KBM-7 (cell line): ENCODE results near the gene ZNF439.
A peak's percentile ranks its signal among the peaks of the same experiment; 100 is the strongest.
"Not testable (repeated sequence)": the region's sequence is repeated elsewhere in the genome, so short reads cannot be mapped to it uniquely, and the experiment has no call there.

Experiments
- DNase-seq: peaks from one replicate; pipeline ENCODE4 v3.0.0-alpha.2; 2015
- in situ Hi-C: fragments of 300-500 bp; cut with MboI; formaldehyde crosslinking; loops from 2 replicates; pipeline ENCODE4 v1.14.3; 2020; ENCODE audit warnings: low sequenced_read_pairs, low pct_unique_long_range_greater_than_20kb, mixed read lengths

Gene ZNF439

DNA sequence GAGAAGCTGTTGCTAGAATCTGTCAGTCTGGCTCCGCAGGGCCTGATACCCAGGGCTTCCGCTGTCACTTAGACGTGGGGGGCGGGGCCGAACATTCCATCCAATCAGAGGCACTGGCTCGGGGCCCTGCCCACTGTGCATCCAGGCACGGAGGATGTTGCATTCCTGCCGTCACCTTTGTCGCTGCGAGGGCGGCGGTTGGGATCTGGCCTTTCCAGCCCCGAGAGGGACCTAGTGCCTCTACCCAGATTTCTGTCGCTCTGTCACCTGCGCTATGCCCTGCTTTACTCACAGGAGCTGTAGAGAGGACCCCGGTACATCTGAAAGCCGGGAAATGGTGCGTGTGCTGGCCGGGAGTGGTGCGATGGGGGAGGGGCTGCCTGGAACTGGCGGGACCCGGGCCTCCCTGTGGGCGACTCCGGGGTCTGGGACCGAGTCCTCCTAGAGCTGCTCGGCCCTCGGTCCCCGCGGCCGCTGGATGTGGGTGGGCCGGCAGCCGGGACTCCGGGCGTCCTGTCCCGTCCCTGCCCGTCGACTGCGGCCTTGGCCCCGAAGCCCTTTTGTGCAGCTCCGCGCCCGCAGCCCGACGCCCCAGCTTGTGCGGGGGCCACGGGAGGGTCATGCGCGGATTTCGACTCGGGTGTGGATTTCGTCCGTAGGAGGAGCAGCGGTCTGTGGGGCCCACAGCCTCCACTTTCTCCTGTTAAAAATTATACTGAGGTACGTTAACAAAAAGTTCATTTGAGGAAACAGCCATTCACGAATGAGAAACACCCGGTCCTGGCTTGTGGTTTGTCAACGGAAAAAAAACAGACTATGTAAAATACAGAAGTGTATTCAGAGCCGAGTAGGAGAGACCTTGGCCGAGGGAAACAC lies at the start of gene ZNF439:
TSS of gene ZNF439 (plus strand) at position 133 of the 876 bp plus-strand sequence. CDS start at position 275, 142 bp downstream.
- in situ Hi-C loops: no loop called here
- DNase-seq: no peak

DNA sequence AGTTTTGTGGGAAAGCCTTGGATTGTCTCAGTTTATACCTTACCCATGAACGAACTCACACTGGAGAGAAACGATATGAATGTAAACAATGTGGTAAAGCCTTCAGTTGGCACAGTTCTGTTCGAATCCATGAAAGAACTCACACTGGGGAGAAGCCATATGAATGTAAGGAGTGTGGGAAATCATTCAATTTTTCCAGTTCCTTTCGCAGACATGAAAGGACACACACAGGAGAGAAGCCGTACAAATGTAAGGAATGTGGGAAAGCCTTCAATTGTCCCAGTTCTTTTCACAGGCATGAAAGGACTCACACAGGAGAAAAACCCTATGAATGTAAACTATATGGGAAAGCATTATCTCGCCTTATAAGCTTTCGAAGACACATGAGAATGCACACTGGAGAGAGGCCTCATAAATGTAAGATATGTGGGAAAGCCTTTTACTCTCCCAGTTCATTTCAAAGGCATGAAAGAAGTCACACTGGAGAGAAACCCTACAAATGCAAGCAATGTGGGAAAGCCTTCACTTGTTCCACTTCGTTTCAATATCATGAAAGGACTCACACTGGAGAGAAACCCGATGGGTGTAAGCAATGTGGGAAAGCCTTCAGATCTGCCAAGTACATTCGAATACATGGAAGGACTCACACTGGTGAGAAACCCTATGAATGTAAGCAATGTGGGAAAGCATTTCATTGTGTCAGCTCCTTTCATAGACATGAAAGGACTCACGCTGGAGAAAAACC lies 42.0 kb upstream of the ZNF439 start:
- DNase-seq: peak; percentile 34
- in situ Hi-C loops: no loop called here

DNA sequence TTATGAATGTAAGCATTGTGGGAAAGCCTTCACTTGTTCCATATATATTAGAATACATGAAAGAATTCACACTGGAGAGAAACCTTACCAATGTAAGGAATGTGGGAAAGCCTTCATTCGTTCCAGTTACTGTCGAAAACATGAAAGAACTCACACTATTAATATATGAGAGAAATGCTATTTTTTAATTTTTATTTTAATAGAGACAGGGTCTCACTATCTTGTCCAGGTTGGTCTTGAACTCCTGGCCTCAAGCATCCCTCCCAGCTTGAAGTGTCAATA lies 41.5 kb upstream of the ZNF439 start:
- no peak for DNase-seq
- in situ Hi-C loops: no loop called here

DNA sequence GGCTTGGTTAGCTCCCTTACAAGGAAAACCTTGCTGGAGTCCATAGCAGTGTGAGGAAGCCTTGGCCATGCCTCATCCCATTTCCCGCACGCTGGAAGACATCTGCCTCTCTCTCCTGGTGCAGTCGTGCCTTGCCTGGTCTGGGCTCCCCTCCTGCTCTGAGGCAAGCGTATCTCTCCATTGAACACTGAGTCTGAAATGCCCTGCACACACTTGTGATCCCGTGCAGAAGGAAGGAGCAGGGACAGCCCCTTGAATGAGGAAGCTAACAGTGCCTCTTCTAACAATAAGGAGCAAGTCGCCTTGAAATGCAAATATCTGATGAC lies 34.9 kb upstream of the ZNF439 start:
- no peak for DNase-seq
- in situ Hi-C loops: no loop called here

DNA sequence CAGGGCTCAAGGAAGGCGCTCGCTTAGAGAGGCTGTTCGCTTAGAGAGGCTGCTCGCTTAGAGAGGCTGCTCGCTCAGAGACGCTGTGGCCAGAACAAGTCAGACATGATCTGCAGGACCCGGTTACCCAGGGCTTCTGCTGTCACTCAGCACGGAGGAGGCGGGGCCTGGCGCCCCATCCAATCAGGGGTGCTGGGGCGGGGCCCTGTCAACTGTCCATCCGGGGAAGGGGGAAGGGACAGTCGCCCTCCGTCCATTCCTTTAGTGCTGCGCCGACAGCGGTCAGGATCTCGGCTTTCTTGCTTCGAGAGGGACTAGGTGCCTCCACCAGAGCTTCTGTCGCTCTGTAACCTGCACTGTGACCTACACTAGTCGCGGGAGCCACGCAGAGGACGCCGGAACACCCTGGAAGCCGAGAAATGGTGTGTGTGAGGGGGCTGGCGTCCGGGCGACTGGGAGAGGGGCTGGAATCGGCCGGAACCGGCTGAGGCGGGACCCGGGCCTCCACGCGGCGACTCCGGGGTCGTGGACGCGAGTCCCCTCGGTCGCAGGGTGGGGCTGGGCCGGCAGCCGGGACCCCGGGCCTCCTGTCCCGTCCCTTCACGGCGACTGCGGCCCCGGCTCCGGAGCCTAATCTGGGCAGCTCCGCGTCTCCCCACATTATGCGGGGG lies 34.4 kb upstream of the ZNF439 start, which contains the start of gene ZNF440:
TSS of gene ZNF440 (plus strand) at position 245 of the 671 bp plus-strand sequence. CDS start at position 420, 175 bp downstream.
- in situ Hi-C loops: no loop called here
- DNase-seq: peak; percentile 86

DNA sequence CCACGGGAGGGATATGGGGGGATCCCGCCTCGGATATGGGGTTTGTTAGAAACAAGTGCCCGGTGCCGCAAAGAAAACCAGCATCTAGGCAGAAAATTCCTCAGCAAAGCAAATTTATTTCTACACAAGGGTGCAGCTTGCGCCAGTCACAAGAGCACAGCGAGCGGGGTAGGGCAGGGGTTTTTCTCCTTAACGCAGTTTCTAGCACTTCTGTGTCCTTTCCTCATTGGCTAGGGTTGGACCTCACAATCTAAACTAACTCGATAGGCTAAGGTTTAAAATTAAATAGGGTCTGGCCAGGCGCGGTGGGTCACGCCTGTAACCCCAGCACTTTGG lies 33.9 kb upstream of the ZNF439 start:
- peak; percentile 18 for DNase-seq
- in situ Hi-C loops: no loop called here

DNA sequence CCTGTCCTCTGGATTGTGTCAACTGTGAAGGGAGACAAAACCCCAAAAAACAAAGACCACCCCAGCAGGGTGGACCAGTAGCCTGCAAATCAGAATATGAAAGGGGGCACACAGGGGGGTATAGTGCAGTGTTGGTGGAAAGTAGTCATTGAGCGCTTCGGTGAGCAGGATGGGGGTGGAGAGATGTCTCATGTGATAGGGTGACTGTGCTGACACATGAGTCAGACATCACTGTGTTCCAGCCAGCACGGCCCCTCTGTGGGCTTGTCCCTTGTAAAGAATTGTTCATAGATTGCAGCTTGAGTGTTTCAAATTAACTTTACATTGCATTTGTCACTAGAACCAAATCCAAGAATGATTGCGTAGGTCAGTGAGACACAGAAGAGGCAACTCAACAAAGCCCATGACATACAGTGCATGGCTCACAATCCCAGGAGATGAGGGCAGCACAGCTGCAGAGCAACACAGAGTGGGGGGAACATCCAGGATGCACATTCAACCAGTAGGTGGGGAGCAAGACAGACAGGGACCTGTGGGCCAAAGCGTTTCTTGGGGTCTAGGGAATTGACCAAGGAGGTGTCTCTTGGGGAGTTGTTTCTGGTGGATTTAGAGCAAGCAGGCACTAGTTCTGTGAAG lies 26.9 kb upstream of the ZNF439 start:
- in situ Hi-C loops: no loop called here
- DNase-seq: no peak

DNA sequence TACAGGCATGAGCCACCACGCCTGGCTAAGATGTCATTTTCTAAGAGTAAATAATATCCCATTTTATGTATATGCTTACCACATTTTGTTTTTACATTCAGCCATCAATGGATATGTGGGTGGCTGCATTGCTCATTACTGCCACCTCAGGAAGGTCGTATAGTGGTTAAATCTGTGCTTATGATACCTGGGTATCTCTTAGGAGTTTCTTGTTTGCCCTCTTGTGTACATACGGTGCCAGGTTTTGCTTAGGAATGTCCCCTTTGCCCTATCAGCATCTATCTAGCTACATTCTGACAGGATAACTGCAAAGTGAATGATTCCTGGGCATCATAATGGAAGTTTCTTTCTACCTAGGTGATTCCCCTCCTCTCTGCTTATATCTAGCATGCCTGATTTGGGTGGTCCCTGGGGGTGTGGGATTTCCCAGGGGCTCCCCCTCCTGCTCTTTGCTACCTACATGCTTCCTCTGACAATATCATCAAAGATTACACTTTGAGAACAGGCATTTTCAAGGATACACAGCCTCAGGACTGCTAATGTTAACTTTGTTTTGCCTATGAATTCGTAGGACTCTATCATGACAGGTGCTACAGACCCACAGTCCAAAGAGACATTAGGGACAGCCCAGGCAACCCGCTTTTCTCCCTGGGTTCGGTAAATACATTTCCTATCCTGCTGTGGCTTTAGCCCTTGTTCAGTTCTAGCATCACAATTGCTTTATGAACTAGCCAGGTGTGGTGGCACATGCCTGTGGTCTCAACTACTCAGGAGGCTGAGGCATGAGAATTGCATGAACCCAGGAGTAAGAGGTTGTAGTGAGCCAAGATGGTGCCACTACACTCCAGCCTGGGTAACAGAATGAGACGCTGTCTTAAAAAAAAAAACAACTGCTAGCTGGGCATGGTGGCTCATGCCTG lies 19.3 kb upstream of the ZNF439 start:
- DNase-seq, in situ Hi-C loops: not testable (repeated sequence)

DNA sequence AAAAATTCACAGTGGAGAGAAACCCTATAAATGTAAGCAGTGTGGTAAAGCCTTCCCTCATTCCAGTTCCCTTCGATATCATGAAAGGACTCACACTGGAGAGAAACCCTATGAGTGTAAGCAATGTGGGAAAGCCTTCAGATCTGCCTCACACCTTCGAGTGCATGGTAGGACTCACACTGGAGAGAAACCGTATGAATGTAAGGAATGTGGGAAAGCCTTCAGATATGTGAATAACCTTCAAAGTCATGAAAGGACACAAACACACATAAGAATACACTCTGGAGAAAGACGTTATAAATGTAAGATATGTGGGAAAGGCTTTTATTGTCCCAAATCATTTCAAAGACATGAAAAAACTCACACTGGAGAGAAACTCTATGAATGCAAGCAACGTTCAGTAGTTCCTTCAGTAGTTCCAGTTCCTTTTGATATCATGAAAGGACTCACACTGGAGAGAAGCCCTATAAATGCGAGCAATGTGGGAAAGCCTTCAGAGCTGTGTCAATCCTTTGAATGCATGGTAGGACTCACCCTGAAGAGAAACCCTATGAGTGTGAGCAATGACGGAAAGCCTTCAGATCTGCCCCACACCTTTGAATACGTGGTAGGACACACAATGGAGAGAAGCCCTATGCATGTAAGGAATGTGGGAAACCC lies 16.1 kb upstream of the ZNF439 start:
- no peak for DNase-seq
- in situ Hi-C loops: no loop called here

DNA sequence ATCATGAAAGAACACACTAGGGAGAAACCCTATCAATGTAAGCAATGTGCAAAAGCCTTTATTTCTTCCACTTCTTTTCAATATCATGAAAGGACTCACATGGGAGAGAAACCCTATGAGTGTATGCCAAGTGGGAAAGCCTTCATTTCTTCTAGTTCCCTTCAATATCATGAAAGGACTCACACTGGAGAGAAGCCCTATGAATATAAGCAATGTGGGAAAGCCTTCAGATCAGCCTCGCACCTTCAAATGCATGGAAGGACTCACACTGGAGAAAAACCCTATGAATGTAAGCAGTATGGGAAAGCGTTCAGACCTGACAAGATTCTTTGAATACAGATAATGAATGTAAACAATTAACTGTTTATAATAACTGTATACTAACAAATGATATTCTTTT lies 15.0 kb upstream of the ZNF439 start:
- in situ Hi-C loops: no loop called here
- DNase-seq: no peak

DNA sequence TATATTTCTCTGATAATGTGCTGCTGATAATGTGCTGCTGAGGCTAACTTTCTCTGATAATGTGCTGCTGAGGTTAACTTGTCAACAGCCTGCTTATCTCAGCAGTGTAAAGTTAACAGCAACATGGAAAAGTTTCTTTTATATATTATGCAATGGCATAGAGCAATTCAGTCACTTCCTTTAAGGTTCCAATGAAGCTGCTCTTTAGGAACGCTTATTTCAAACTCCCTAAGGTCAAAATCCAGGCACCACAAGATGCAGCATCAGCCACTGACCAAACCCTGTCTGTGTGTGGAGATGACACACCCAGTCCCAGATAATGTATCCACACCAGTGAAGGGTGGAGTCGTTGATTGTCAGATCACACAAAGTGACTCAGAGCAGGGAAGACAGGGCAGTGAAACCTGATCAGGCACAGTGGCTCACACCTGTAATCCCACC lies 12.9 kb upstream of the ZNF439 start:
- in situ Hi-C loops, DNase-seq: not testable (repeated sequence)

DNA sequence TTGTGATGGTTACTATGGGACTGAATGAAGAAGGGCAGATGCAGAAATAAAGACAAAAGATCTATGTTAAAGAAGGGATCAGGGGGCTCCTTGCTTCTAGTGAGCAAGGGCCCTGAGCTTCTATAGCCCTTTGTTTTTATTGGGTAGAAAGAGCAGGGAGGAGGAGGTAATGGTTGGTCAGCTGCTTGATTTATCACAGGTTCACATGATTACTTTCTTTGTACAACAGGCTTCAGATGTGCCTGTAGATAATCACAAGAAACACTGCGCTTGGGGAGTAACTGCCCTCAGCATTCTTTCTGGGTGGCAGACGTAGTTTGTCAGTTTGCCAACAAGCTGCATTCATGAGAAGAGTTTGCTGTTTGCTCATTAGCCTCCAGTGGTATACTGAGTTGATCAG lies 4.8 kb upstream of the ZNF439 start:
- in situ Hi-C loops: no loop called here
- DNase-seq: no peak

DNA sequence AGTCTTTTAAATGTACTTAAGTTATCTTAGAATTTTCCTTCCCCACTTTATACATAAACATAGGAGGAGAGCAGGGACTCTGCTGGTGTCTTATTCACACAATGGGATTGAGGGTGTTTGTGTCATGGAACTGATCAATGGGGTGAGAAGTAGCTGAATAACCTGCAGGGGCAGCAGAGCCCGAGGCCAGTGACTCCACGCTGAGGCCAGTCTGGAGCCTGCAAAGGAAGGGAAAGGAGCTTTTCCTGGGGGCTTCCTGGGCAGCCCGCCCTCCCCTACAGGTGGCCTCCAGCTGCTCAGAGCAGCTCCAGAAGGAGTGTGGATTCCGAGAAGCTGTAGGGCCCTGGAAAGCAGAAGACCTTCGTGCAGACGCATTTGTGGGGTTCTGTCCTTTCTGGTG lies 911 bp upstream of the ZNF439 start:
- in situ Hi-C loops, DNase-seq: not testable (repeated sequence)

DNA sequence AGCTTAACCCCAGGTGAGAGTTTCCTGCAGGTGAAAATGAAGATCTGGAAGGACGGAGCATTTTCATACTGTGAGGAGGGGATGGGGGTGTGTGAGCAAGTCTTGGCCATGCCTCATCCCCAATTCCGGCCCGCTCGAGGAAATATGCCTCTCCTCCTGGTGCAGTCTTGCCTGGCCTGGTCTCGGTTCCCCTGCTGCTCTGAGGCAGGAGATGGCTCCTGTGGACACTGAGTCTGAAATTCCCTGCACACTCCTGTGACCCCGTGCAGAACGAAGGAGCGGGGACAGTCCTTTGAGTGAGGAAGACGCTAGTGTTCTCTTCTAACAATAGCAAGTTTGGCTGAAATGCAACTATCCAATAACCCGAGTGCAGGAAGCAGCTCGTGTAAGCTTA lies 329 bp upstream of the ZNF439 start:
- no peak for DNase-seq
- in situ Hi-C loops: no loop called here

DNA sequence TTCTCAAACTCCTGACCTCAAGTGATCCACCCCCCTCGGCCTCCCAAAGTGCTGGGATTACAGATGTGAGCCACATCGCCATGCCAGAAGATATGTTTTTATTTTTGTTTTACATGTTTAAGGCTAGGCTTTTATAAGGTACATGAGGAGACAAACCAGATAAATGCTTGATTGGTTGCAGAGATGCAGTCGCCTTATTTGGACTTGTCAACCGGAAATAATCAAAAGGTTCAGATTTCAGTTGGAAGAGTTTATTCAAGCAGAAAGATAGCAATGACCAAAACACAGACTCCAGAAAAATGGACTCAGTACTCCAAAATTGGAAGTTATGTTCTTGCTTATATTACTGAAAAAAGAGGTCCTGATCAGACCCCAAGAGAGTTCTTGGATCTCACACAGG lies 1.8 kb downstream of the ZNF439 start:
- in situ Hi-C loops, DNase-seq: not testable (repeated sequence)

DNA sequence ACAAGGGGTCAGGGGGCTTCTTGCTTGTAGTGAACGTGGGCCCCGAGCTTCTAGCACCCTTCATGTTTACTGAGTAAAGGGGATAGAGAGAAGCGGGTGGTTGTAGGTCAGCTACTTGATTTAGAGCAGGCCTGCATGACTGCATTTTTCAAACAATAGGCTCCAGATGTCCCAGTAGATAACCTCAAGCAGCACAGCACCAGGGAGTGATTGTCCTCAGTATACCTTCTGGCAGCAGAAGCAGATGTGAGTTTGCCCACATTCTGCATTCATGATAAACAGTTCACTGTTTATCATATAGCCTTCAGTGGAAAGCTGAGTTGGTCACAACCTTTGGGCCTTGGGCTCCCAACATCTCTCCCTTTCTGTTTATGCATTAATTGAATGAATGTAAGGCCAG lies 4.8 kb downstream of the ZNF439 start:
- in situ Hi-C loops: no loop called here
- DNase-seq: no peak

DNA sequence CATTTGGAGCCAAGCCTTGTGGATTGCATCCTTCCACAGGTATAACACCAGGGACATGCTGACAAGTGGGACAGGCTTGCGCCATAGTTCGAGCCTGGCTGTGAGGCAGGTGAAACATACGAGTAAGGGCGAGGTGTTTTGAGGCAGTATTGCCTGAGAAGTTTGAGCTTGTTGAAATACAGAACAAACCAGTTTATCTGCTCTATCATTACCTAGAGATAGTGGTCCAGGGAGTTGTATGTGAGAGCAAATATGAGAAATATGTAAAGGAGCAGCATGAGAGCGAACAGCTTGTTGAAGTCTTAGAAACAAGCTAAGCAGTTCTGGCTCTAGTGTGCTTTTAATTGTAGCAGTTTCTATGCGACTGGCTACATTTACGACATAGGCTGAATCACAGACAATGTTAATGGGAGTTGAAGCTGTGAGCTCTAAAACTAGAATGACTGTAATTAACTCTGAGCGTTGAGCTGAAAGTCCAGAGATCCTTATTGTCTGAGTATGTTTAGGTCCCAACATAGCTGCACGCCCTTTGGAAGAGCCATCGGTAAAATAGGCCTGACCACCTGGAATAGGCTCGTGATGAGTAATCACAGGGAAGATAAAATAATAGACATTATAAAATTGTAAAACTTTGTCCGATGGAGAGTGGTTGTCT lies 8.2 kb downstream of the ZNF439 start:
- in situ Hi-C loops: no loop called here
- DNase-seq: no peak

DNA sequence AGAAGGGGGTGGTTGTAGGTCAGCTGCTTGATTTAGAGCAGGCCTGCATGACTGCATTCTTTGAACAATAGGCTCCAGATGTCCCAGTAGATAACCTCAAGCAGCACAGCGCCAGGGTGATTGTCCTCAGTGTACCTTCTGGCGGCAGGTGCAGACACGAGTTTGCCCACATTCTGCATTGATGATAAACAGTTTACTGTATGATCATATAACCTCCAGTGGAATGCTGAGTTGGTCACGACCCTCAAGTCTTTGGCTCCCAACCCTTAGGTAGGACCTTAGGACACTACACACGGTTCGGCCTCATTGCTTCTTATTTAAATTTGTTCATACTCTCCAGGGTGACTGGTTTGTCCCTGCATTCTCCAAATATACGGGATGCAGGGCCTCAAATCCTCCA lies 12.2 kb downstream of the ZNF439 start:
- in situ Hi-C loops: no loop called here
- DNase-seq: no peak
